GM06990 (cell line): ENCODE data around the gene PRMT9.

Experiments used
- DNase-seq: peaks from one replicate; pipeline ENCODE4 v3.0.0-alpha.2; 2011; ENCODE audit not compliant: insufficient read length; ENCODE audit errors: extremely low read depth
- H3K27me3 ChIP-seq: replicated peaks from 2 replicates; pipeline ENCODE4 v1.6.0; 2011; ENCODE audit warnings: low read length; ENCODE audit not compliant: control insufficient read depth, insufficient read depth
- H3K36me3 ChIP-seq: 2 replicates; pipeline ENCODE4 v1.5.1; 2011; ENCODE audit warnings: low read length; ENCODE audit not compliant: control insufficient read depth, insufficient read depth
- H3K4me3 ChIP-seq: replicated peaks from 2 replicates; pipeline ENCODE4 v1.5.1; 2011; ENCODE audit warnings: low read depth, mild to moderate bottlenecking, control low read depth, low read length
- CTCF ChIP-seq: IDR thresholded peaks from 2 replicates; pipeline ENCODE4 v1.5.1; 2011; ENCODE audit warnings: low read length, control low read depth, mild to moderate bottlenecking, inconsistent platforms; ENCODE audit not compliant: insufficient read depth, poor library complexity, severe bottlenecking

PRMT9 gene

GRCh38 chr4:147709999-147710398 is 26.0 kb upstream of the PRMT9 start:
- Histone ChIP-seq H3K36me3 (no peaks in the 10 kb centered on the region), H3K4me3 (no peak overlapping the region), H3K27me3 (no peaks in the 10 kb centered on the region)
- DNase-seq = no peak
- no peak for TF ChIP-seq CTCF

GRCh38 chr4:147707892-147708672 is 24.1 kb upstream of the PRMT9 start:
- TF ChIP-seq CTCF = peak; percentile 76
- Histone ChIP-seq H3K4me3 (no peak overlapping the region), H3K36me3 (no peaks in the 10 kb centered on the region), H3K27me3 (no peaks in the 10 kb centered on the region)
- DNase-seq = peak; percentile 34

- H3K27me3 ChIP-seq = no peaks in the 10 kb centered on the region
- no peak overlapping the region for H3K4me3 ChIP-seq
- no peaks in the 10 kb centered on the region for H3K36me3 ChIP-seq
- DNase-seq = no peak
- TF ChIP-seq CTCF = no peak
Measured at GRCh38 chr4:147704846-147705245, 20.9 kb upstream of the PRMT9 start.

- TF ChIP-seq CTCF = no peak
- no peaks in the 10 kb centered on the region for H3K27me3 ChIP-seq
- H3K36me3 ChIP-seq = no peaks in the 10 kb centered on the region
- DNase-seq = no peak
- H3K4me3 ChIP-seq = no peak overlapping the region
Measured at GRCh38 chr4:147696866-147697265, 12.9 kb upstream of the PRMT9 start.

GRCh38 chr4:147693218-147693617 is 9.3 kb upstream of the PRMT9 start:
- no peak for DNase-seq
- no peak for TF ChIP-seq CTCF
- Histone ChIP-seq H3K27me3 (no peaks in the 10 kb centered on the region), H3K36me3 (no peaks in the 10 kb centered on the region), H3K4me3 (no peak overlapping the region)
